Keratinocyte (primary cell): ENCODE measurements around the gene HRC.

Source experiments
- CTCF ChIP-seq, 3 experiments: IDR thresholded peaks in 1 of 3; conservative IDR thresholded peaks in 1 of 3; optimal IDR thresholded peaks in 1 of 3; 2 replicates in 2 of 3; 3 replicates in 1 of 3; pipeline versions ENCODE3 to v1.5.1; 2011; ENCODE audit warnings: low read length in 3 of 3, mild to moderate bottlenecking in 3 of 3, moderate library complexity in 2 of 3, control low read depth in 1 of 3, inconsistent platforms in 1 of 3; ENCODE audit not compliant: insufficient read depth in 2 of 3; ENCODE audit errors: extremely low read depth in 1 of 3
- EZH2 ChIP-seq: IDR thresholded peaks from one replicate; pipeline ENCODE4 v1.6.1; 2012; ENCODE audit warnings: inconsistent platforms, mild to moderate bottlenecking, low read length, moderate library complexity

GRCh38 chr19:49154279-49154678, 917 bp downstream of the HRC start:
- no peak for TF ChIP-seq CTCF (optimal IDR thresholded peaks at IDR 0.05 in 1 of 3, IDR thresholded peaks at IDR 0.05 in 1 of 3, conservative IDR thresholded peaks at IDR 0.05 in 1 of 3; ENCODE audit: extremely low read depth in 1 of 3, insufficient read depth in 2 of 3, low read length in 3 of 3)
- TF ChIP-seq EZH2, result no peak
